Keratinocyte (primary cell): Measurements from ENCODE around the gene ZFX. TPM values are rescaled to one million over a fixed set of nuclear protein-coding genes. Genes with fewer than 3 reads are reported as not detected.

Experiments used
- DNase-seq: peaks from one replicate; pipeline ENCODE4 v3.0.0-alpha.2; 2011; ENCODE audit warnings: low read depth, missing footprints, low spot score
- FAIRE-seq: peaks from 2 replicates; lab custom pipeline; 2011; peaks lifted over from hg19 to GRCh38; lab: Jason Lieb, UNC
- H2AFZ ChIP-seq: 2 replicates; pipeline ENCODE4 v1.6.0; 2012; ENCODE audit warnings: low read length, control low read depth, inconsistent platforms; ENCODE audit not compliant: control insufficient read depth
- H3K27ac ChIP-seq: 2 replicates; pipeline ENCODE4 v1.5.1; 2011; ENCODE audit warnings: low read length; ENCODE audit not compliant: control insufficient read depth, insufficient read depth
- H3K27me3 ChIP-seq: 3 replicates; pipeline ENCODE4 v1.6.0; 2011; ENCODE audit warnings: low read length; ENCODE audit not compliant: control insufficient read depth, insufficient read depth; ENCODE audit errors: extremely low read depth
- H3K36me3 ChIP-seq, 2 experiments: 2 replicates in 1 of 2; 3 replicates in 1 of 2; pipeline ENCODE4 v1.5.1; 2011; ENCODE audit warnings: low read length in 2 of 2, mild to moderate bottlenecking in 1 of 2; ENCODE audit not compliant: control insufficient read depth in 2 of 2, insufficient read depth in 2 of 2; ENCODE audit errors: extremely low read depth in 1 of 2
- H3K4me1 ChIP-seq: 3 replicates; pipeline ENCODE4 v1.5.1; 2011; ENCODE audit warnings: low read length; ENCODE audit not compliant: control insufficient read depth, insufficient read depth; ENCODE audit errors: extremely low read depth
- H3K4me2 ChIP-seq: 3 replicates; pipeline ENCODE4 v1.6.0; 2011; ENCODE audit warnings: low read depth, low read length; ENCODE audit not compliant: control insufficient read depth, insufficient read depth; ENCODE audit errors: extremely low read depth
- H3K4me3 ChIP-seq, 3 experiments: fragments of 200-600 bp in 1 of 3; sonication (generic) in 1 of 3; 2 replicates in 2 of 3; 3 replicates in 1 of 3; pipeline ENCODE4 v1.5.1; 2011 to 2016; ENCODE audit warnings: low read length in 3 of 3, mild to moderate bottlenecking in 3 of 3, control low read depth in 2 of 3, inconsistent platforms in 1 of 3, low read depth in 1 of 3, mixed read lengths in 1 of 3, mixed run types in 1 of 3, moderate library complexity in 1 of 3; ENCODE audit not compliant: control insufficient read depth in 2 of 3, insufficient read depth in 2 of 3; ENCODE audit errors: extremely low read depth in 1 of 3
- H3K79me2 ChIP-seq: 2 replicates; pipeline ENCODE4 v1.6.0; 2012; ENCODE audit warnings: low read length; ENCODE audit not compliant: control insufficient read depth, insufficient read depth
- H3K9ac ChIP-seq: 3 replicates; pipeline ENCODE4 v1.6.0; 2011; ENCODE audit warnings: low read length; ENCODE audit not compliant: control insufficient read depth, insufficient read depth; ENCODE audit errors: extremely low read depth
- H3K9me1 ChIP-seq: 3 replicates; pipeline ENCODE4 v1.6.0; 2011; ENCODE audit warnings: low read length; ENCODE audit not compliant: control insufficient read depth, insufficient read depth; ENCODE audit errors: extremely low read depth
- H3K9me3 ChIP-seq: 2 replicates; pipeline ENCODE4 v1.5.1; 2012; ENCODE audit warnings: low read depth, low read length; ENCODE audit not compliant: control insufficient read depth
- H4K20me1 ChIP-seq: 3 replicates; pipeline ENCODE4 v1.6.0; 2011; ENCODE audit warnings: low read length; ENCODE audit not compliant: control insufficient read depth, insufficient read depth; ENCODE audit errors: extremely low read depth
- EZH2 ChIP-seq: IDR thresholded peaks from one replicate; pipeline ENCODE4 v1.6.1; 2012; ENCODE audit warnings: inconsistent platforms, mild to moderate bottlenecking, low read length, moderate library complexity
- dilution Hi-C: fragments of 300-500 bp; cut with MboI; formaldehyde crosslinking; loops from one replicate; pipeline ENCODE4 v1.7.0; 2020; ENCODE audit warnings: low sequenced_read_pairs; ENCODE audit not compliant: extremely low pct_ligation_motif_present
- polyA plus RNA-seq, 5 experiments: library from polyadenylated mRNA; depleted of rRNA in 3 of 5; stranded (reverse) in 3 of 5; stranded (forward) in 1 of 5; unstranded in 1 of 5; fragments of >200 nt; gene quantifications; 1 replicate in 1 of 5; 2 replicates in 3 of 5; 3 replicates in 1 of 5; pipeline versions ENCODE4 v1.2.1 to v1.2.3, GENCODE V29; 2011 to 2012; ENCODE audit warnings: missing spikeins in 2 of 5, low read depth in 1 of 5, low replicate concordance in 1 of 5
- TF ChIP-seq, protein P1 (sequence below), 3 experiments: IDR thresholded peaks in 1 of 3; conservative IDR thresholded peaks in 1 of 3; optimal IDR thresholded peaks in 1 of 3; 2 replicates in 2 of 3; 3 replicates in 1 of 3; pipeline versions ENCODE3 to v1.5.1; 2011; ENCODE audit warnings: low read length in 3 of 3, mild to moderate bottlenecking in 3 of 3, moderate library complexity in 2 of 3, control low read depth in 1 of 3, inconsistent platforms in 1 of 3; ENCODE audit not compliant: insufficient read depth in 2 of 3; ENCODE audit errors: extremely low read depth in 1 of 3

Gene ZFX
- polyA plus RNA-seq, 1 donor (not counting 4 experiments of a cell fraction or from before 2014, with no cell fraction given), result 24.3 TPM

GRCh38 chrX:24156177-24156576 is 6.6 kb downstream of the ZFX start:
- Histone ChIP-seq H3K9ac (no peak overlapping the region), H3K36me3 (peaks cover 2 to 9% of the 10 kb centered on the region in 2 experiments), H3K4me2 (no peak overlapping the region), H4K20me1 (peaks cover 34% of the 10 kb centered on the region), H3K4me1 (peaks cover 27% of the 10 kb centered on the region), H2AFZ (no peak overlapping the region), H3K9me1 (no peaks in the 10 kb centered on the region), H3K79me2 (peaks cover 99% of the 10 kb centered on the region), H3K27me3 (no peaks in the 10 kb centered on the region), H3K27ac (no peak overlapping the region), H3K9me3 (no peaks in the 10 kb centered on the region), H3K4me3 (no peak overlapping the region)
- DNase-seq (no peak), FAIRE-seq (no peak)
- dilution Hi-C loops, result no loop called here
- TF ChIP-seq, protein P1, sequence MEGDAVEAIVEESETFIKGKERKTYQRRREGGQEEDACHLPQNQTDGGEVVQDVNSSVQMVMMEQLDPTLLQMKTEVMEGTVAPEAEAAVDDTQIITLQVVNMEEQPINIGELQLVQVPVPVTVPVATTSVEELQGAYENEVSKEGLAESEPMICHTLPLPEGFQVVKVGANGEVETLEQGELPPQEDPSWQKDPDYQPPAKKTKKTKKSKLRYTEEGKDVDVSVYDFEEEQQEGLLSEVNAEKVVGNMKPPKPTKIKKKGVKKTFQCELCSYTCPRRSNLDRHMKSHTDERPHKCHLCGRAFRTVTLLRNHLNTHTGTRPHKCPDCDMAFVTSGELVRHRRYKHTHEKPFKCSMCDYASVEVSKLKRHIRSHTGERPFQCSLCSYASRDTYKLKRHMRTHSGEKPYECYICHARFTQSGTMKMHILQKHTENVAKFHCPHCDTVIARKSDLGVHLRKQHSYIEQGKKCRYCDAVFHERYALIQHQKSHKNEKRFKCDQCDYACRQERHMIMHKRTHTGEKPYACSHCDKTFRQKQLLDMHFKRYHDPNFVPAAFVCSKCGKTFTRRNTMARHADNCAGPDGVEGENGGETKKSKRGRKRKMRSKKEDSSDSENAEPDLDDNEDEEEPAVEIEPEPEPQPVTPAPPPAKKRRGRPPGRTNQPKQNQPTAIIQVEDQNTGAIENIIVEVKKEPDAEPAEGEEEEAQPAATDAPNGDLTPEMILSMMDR (optimal IDR thresholded peaks at IDR 0.05 in 1 of 3, IDR thresholded peaks at IDR 0.05 in 1 of 3, conservative IDR thresholded peaks at IDR 0.05 in 1 of 3; ENCODE audit: extremely low read depth in 1 of 3, insufficient read depth in 2 of 3, low read length in 3 of 3), result no peak
- no peak for TF ChIP-seq EZH2

DNA sequence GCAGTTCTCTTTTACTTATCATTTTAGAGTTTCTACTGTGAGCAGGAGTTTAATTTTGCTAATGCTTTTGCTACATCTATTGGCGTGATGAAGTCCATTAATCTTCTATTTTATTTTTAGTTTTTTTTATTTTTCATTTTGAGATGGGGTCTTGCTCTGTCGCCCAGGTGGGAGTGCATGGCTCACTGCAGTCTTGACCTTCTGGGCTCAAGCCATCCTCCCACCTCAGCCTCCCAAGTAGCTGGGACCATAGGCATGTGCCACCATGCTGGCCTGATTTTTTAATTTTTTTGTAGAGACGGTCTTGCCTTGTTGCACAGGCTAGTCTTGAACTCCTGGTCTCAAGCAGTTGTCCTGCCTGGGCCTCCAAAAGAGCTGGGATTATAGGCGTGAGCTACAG is 9.4 kb downstream of the ZFX start:
- H3K27me3 ChIP-seq, result no peaks in the 10 kb centered on the region
- peaks cover 97% of the 10 kb centered on the region for H3K79me2 ChIP-seq
- no peak for TF ChIP-seq EZH2
- TF ChIP-seq, protein P1 (optimal IDR thresholded peaks at IDR 0.05 in 1 of 3, IDR thresholded peaks at IDR 0.05 in 1 of 3, conservative IDR thresholded peaks at IDR 0.05 in 1 of 3; ENCODE audit: extremely low read depth in 1 of 3, insufficient read depth in 2 of 3, low read length in 3 of 3), result no peak
- no peaks in the 10 kb centered on the region for H3K9me3 ChIP-seq
- DNase-seq (no peak), FAIRE-seq (no peak)
- H3K4me1 ChIP-seq, result peaks cover 14% of the 10 kb centered on the region
- no peak overlapping the region for H2AFZ ChIP-seq
- no peak overlapping the region for H3K4me3 ChIP-seq
- peaks cover 12% of the 10 kb centered on the region for H4K20me1 ChIP-seq
- no peaks in the 10 kb centered on the region for H3K36me3 ChIP-seq
- dilution Hi-C loops, result no loop called here
- H3K27ac ChIP-seq, result no peak overlapping the region
- H3K4me2 ChIP-seq, result no peak overlapping the region
- H3K9ac ChIP-seq, result no peak overlapping the region
- H3K9me1 ChIP-seq, result no peaks in the 10 kb centered on the region
